Endothelial cell of umbilical vein (primary cell): Measurements from ENCODE around the gene CYTH1.

ENCODE experiments used
- CTCF ChIP-seq, 2 donors: IDR thresholded peaks; 1 replicate in 1 of 2; 2 replicates in 1 of 2; pipeline ENCODE4 v1.5.1; 2011; ENCODE audit warnings: low read length in 2 of 2, mild to moderate bottlenecking in 2 of 2, moderate library complexity in 2 of 2, control low read depth in 1 of 2, inconsistent platforms in 1 of 2, low read depth in 1 of 2; ENCODE audit not compliant: insufficient read depth in 1 of 2; ENCODE audit errors: extremely low read depth in 1 of 2
- EZH2 ChIP-seq: IDR thresholded peaks from 2 replicates; pipeline ENCODE4 v1.6.1; 2012; ENCODE audit warnings: borderline replicate concordance, low read depth, mild to moderate bottlenecking, moderate library complexity, low read length, inconsistent platforms; ENCODE audit not compliant: severe bottlenecking
- POLR2A ChIP-seq: IDR thresholded peaks from 2 replicates; pipeline ENCODE4 v1.6.1; 2012; ENCODE audit warnings: low read depth, mild to moderate bottlenecking, control low read depth, low read length

GRCh38 chr17:78789149-78789662 is 7.1 kb upstream of the CYTH1 start:
- TF ChIP-seq CTCF (IDR thresholded peaks at IDR 0.05; ENCODE audit: extremely low read depth in 1 of 2, insufficient read depth in 1 of 2, low read depth in 1 of 2, low read length in 2 of 2) (no peak), POLR2A (no peak), EZH2 (no peak)
